CD4-positive, alpha-beta T cell treated with Interleukin-17A for 4 hours (primary cell): Measurements from ENCODE around the gene SULT2A1.
"Not testable (repeated sequence)": the region's sequence is repeated elsewhere in the genome, so short reads cannot be mapped to it uniquely, and the experiment has no call there.

Experiments
- DNase-seq: peaks from one replicate; pipeline ENCODE4 v3.0.0-alpha.2; 2020; ENCODE audit warnings: mixed read lengths

SULT2A1 gene, protein sequence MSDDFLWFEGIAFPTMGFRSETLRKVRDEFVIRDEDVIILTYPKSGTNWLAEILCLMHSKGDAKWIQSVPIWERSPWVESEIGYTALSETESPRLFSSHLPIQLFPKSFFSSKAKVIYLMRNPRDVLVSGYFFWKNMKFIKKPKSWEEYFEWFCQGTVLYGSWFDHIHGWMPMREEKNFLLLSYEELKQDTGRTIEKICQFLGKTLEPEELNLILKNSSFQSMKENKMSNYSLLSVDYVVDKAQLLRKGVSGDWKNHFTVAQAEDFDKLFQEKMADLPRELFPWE

DNA sequence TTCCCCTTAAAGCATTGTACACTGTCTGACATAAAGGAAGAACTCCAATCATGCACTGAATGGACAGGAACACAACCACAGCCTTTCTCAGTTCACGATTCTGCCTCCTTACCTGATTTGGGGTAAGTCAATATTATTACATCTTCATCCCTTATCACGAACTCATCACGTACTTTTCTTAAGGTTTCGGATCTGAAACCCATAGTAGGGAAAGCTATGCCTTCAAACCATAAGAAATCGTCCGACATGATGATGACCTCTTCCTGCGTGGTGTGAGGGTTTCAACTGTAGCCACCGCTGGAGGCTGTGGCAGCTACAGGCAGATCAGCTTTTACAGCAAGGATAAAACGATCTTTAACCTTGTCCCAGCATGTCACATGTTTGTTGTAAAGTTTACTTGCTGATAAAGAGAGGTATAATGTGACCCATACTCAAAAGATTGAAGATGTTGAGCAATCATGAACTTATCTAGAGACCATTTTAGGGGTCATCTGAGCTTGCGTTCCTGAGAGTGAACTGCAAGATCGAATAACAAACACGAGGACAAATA lies at the start of gene SULT2A1:
SULT2A1 (minus strand) TSS at position 306 of the 550 bp plus-strand sequence; CDS start at position 248, 58 bp downstream.
- DNase-seq: no peak

- DNase-seq: not testable (repeated sequence)
Measured at GRCh38 chr19:47928581-47928980, 42.5 kb upstream of the SULT2A1 start.

DNA sequence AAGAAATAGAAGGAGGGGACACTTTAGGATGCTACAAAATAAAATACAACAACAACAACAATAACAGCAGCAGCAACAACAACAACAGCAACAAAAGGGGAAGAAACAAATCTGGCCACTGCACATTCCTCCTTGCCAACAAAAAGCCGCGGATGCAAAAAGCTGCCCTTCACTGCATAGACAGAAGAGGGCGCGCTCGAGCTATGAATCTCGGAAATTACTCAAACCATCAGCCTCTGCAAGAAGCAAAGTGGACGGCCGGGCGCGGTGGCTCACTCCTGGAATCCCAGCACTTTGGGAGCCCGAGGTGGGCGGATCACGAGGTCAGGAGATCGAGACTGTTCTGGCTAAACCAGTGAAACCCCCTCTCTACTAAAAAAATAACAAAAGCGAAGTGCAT lies 34.0 kb upstream of the SULT2A1 start:
- DNase-seq: not testable (repeated sequence)

DNA sequence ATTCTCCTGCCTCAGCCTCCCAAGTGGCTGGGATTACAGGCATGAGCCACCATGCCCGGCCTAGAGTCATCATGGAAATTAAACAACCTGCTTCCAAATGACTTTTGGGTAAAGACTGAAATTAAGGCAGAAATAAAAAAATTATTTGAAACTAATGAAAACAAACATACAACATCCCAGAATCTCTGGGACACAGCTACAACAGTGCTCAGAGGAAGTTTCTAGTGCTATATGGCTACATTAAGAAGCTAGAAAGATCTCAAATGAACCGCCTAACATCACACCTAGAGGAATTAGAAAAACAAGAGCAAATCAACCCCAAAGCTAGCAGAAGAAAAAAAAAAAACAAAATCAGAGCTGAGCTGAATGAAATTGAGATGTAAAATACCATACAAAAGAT lies 24.1 kb upstream of the SULT2A1 start:
- DNase-seq: not testable (repeated sequence)

DNA sequence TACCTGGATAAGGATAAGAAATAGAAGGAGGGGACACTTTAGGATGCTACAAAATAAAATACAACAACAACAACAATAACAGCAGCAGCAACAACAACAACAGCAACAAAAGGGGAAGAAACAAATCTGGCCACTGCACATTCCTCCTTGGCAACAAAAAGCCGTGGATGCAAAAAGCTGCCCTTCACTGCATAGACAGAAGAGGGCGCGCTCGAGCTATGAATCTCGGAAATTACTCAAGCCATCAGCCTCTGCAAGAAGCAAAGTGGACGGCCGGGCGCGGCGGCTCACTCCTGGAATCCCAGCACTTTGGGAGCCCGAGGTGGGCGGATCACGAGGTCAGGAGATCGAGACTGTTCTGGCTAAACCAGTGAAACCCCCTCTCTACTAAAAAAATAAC lies 23.2 kb upstream of the SULT2A1 start:
- not testable (repeated sequence) for DNase-seq

GRCh38 chr19:47901370-47901769 lies 15.3 kb upstream of the SULT2A1 start:
- DNase-seq: no peak

- DNase-seq: no peak
Measured at GRCh38 chr19:47899335-47899734, 13.2 kb upstream of the SULT2A1 start.

DNA sequence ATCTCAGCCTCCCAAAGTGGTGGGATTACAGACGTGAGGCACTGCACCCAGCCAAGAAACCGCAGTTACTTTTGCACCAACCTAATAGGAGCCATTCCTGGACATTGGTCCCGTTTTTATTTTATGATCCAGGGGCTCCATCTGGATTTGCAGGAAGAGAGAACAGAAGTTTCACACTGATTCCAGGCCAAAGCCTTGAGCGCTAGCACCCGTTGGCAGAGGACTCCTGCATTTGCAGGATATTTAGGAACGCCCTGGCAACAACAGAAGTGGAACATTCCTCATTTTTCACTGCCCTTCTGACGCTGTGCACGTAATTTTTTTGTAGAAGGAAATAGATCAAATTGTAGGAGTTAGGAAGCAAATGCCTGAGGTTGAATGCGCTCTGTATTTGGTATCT lies 11.7 kb upstream of the SULT2A1 start:
- no peak for DNase-seq

GRCh38 chr19:47896773-47897172 lies 10.7 kb upstream of the SULT2A1 start:
- no peak for DNase-seq

DNA sequence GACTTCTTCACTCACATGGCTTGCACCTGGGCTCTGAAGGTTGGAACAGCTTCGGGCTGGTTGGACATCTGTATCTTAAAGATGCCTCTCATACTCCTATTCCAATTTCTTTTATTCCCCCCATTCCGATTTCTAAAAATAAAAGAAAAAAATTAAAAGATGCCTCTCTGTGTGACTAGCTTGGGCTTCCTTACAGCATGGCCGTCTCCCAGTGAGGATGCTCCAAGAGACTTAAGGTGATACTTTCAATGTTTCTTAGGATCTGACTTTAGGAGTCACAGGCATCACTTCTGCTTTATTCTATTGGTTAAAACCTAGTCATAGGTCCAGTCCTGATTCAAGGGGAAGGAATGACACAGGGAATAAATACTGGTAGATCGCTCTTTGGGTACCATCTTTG lies 9.9 kb upstream of the SULT2A1 start:
- DNase-seq: no peak

DNA sequence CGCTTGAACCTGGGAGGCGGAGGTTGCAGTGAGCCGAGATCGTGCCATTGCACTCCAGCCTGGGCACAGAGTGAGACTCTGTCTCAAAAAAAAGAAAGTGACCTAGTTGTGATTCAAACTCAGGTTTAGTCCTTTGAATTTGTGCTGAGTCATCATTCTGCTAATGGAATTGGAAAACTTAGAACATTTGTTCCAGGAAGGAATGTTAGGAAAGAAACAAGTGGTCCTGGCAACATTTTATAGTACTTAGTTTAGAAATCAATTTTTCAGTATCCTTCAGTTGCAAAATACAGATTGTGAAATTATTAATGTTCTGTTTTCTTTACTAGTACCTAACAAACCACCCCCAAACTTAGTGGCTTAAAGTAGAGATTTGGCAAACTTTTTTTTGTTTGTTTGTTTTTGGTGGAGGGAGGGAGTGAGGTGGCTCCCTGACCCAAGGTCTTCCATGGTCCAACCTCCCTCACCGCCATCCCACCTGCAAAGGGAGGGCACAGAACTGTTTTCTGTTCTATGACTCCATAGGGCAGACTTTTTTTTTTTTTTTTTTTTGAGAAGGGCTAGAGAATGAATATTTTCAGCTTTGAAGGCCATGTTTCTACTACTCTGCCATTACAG lies 9.2 kb upstream of the SULT2A1 start:
- no peak for DNase-seq

DNA sequence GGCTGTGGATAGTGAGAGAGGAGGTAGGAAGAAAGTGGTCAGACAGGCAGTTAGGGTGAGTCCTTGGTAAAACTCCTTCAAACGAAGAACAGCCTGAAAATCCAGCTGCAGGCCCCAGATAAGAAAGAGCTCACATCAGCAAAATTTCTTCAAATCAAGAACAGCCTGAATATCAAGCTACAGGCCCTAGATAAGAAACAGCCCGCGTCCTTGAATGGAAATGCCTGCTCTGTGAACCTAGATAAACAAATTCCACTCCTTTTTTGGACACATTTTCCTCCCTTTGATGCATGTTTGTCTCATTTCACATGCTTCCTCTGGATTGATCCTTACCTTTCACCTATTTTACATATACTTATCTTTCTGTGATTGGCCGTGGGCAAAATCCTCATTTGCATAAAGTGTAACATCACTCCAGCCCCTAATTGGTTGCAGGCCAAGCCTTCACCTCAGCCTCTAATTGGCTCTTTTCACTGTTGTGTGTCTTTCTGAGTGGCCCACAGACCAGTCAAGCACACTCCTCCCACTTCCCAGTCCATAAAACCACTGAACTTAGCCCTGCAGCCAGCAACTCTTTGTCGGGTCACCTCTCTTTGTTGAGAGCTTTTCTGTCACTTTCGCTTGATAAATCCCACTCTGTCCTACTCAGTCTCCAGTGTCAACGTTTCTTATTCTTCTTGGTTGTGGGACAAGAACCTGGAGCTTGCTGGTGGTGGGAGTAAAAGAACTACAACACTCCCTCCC lies 6.0 kb upstream of the SULT2A1 start:
- no peak for DNase-seq

GRCh38 chr19:47891622-47891922 lies 5.5 kb upstream of the SULT2A1 start:
- DNase-seq: no peak

- no peak for DNase-seq
Measured at GRCh38 chr19:47890865-47891621, 4.9 kb upstream of the SULT2A1 start.

- no peak for DNase-seq
Measured at GRCh38 chr19:47885067-47885463, 1.1 kb downstream of the SULT2A1 start.

DNA sequence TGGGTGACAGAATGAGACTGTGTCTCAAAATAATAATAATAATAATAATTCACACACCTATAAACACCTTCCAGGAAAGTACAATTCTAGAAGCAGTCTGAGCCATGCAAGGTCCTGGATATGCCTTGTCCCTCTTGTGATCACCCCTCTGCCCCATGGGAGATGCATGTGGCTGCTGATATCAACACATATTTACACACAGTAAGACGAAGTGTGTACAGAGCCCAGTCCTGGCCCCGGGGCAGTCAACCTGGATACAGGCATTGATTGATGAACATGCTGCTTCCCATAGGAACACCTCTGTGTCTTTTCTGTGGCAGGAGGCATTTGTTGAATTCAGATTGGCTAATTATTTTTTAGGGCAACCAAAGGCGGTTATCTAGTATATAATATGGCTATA lies 3.2 kb downstream of the SULT2A1 start:
- no peak for DNase-seq

DNA sequence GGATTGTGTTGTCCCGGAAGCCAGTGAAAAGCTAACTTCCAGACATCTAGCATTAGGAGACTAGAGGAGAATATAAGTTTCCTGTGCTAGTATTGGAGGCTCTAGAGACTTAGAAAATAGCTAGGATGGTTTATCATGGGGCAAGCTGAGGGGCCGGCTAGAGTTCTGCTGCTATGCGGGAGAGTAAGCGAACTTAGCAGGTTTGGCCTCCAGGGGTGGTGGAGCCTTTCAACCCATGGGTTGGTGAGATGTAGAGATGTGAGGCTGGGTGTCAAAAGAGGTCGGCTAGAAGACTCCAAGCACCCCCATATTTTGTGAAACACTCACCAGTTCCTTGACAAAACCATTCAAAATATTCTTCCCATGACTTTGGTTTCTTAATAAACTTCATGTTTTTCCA lies 4.4 kb downstream of the SULT2A1 start:
- DNase-seq: no peak

- DNase-seq: not testable (repeated sequence)
Measured at GRCh38 chr19:47879385-47879784, 6.7 kb downstream of the SULT2A1 start.

DNA sequence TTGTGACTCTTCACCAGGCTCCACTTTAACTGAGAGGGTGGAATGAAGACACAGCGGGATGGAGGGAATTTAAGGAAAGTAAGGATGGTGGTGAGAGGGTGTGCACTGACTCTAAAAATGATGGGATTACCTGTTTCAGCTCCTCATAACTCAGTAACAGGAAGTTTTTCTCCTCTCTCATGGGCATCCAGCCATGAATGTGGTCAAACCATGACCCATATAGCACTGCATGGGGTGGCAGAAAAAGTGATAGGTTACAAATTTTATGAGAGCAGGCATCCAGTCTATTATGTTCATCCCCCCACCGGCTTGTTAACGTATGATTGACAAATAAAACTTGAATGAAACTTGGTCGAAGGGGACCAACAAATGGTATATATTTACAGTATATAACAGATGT lies 7.2 kb downstream of the SULT2A1 start:
- no peak for DNase-seq

- DNase-seq: no peak
Measured at GRCh38 chr19:47865166-47865565, 20.9 kb downstream of the SULT2A1 start.

GRCh38 chr19:47863514-47863936 lies 22.6 kb downstream of the SULT2A1 start:
- DNase-seq: peak; percentile 88

DNA sequence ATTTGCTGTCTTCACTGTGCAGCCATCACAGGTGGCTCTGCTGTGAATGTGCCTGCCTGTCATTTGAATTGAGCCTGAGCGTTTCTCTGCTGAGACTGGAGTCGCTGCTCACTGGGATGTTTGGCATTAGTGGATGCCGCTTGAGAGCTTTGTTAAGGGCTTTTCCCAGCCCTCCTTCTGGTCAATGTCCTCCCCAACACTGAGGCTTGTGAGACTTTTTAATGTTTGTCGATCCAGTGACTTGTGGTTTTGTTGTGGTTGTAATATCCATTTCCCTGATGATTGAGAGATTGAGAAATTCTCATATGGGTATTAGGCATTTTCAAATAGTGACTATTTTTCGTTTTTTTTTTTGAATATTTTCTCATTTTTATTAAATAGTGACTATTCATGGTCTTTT lies 24.5 kb downstream of the SULT2A1 start:
- no peak for DNase-seq
